Neural progenitor cell (in vitro differentiated cells): ENCODE measurements around the gene FBXW7. TPM values are rescaled to one million over a fixed set of nuclear protein-coding genes. Genes with fewer than 3 reads are reported as not detected.

ENCODE experiments used
- DNase-seq: peaks from one replicate; pipeline ENCODE4 v3.0.0-alpha.2; 2016; ENCODE audit warnings: low spot score
- H2AFZ ChIP-seq: fragments of 200-600 bp; sonication (generic); replicated peaks from 2 replicates; pipeline ENCODE4 v1.6.1; 2016; ENCODE audit warnings: antibody characterized with exemption
- H3F3A ChIP-seq: fragments of 200-600 bp; sonication (generic); 2 replicates; pipeline ENCODE4 v1.6.1; 2016; ENCODE audit warnings: antibody characterized with exemption, low read depth
- H3K27ac ChIP-seq: fragments of 200-600 bp; sonication (generic); 2 replicates; pipeline ENCODE4 v1.5.1; 2016; ENCODE audit warnings: mild to moderate bottlenecking
- H3K27me3 ChIP-seq: fragments of 200-600 bp; sonication (generic); 2 replicates; pipeline ENCODE4 v1.6.1; 2016; ENCODE audit warnings: mild to moderate bottlenecking, moderate library complexity
- H3K36me3 ChIP-seq: fragments of 200-600 bp; sonication (generic); 2 replicates; pipeline ENCODE4 v1.5.1; 2016
- H3K4me1 ChIP-seq: fragments of 200-600 bp; sonication (generic); 2 replicates; pipeline ENCODE4 v1.6.1; 2016; ENCODE audit warnings: mixed run types
- H3K4me2 ChIP-seq: fragments of 200-600 bp; sonication (generic); 2 replicates; pipeline ENCODE4 v1.6.1; 2016
- H3K4me3 ChIP-seq: fragments of 200-600 bp; sonication (generic); 2 replicates; pipeline ENCODE4 v1.5.1; 2016
- H3K79me2 ChIP-seq: fragments of 200-600 bp; sonication (generic); 2 replicates; pipeline ENCODE4 v1.6.1; 2016; ENCODE audit warnings: low read depth
- H3K9ac ChIP-seq: fragments of 200-600 bp; sonication (generic); 2 replicates; pipeline ENCODE4 v1.6.1; 2016
- H3K9me3 ChIP-seq: fragments of 200-600 bp; sonication (generic); 2 replicates; pipeline ENCODE4 v1.5.1; 2016; ENCODE audit warnings: low read depth
- H4K20me1 ChIP-seq: fragments of 200-600 bp; sonication (generic); 2 replicates; pipeline ENCODE4 v1.6.1; 2016; ENCODE audit warnings: low read depth
- H3K27ac Mint-ChIP-seq: 3 replicates; pipeline ENCODE4 v1.8.0; 2021; ENCODE audit warnings: mixed read lengths
- H3K27me3 Mint-ChIP-seq: 2 replicates; pipeline ENCODE4 v1.8.0; 2022; ENCODE audit warnings: low read depth, mild to moderate bottlenecking, inconsistent platforms, moderate library complexity, mixed read lengths; ENCODE audit not compliant: insufficient read depth
- H3K36me3 Mint-ChIP-seq: 3 replicates; pipeline ENCODE4 v1.8.0; 2021; ENCODE audit warnings: mixed read lengths
- H3K4me1 Mint-ChIP-seq: 3 replicates; pipeline ENCODE4 v1.8.0; 2021; ENCODE audit warnings: mixed read lengths
- H3K4me3 Mint-ChIP-seq: 3 replicates; pipeline ENCODE4 v1.8.0; 2021; ENCODE audit warnings: mild to moderate bottlenecking, moderate library complexity, mixed read lengths
- H3K9me3 Mint-ChIP-seq: 3 replicates; pipeline ENCODE4 v1.8.0; 2020; ENCODE audit warnings: mixed read lengths
- EZH2 ChIP-seq: fragments of 200-600 bp; sonication (generic); IDR thresholded peaks from 2 replicates; pipeline ENCODE4 v1.6.1; 2017; ENCODE audit warnings: antibody characterized with exemption, mild to moderate bottlenecking, moderate library complexity
- EZH2phosphoT487 ChIP-seq: fragments of 200-600 bp; sonication (generic); IDR thresholded peaks from 2 replicates; pipeline ENCODE4 v1.6.1; 2017; ENCODE audit warnings: antibody characterized with exemption
- total RNA-seq: library from RNA; depleted of rRNA; stranded (reverse); fragments of >200 nt; gene quantifications from 2 replicates; pipeline ENCODE4 v1.2.3, GENCODE V29; 2015; ENCODE audit warnings: low replicate concordance
- TF ChIP-seq, protein P1 (sequence below): fragments of 200-600 bp; sonication (generic); IDR thresholded peaks from 2 replicates; pipeline ENCODE4 v1.5.1; 2017; ENCODE audit warnings: antibody characterized with exemption, mild to moderate bottlenecking

Gene FBXW7
- total RNA-seq, 1 donor from 2014 or later: 43.9 TPM

DNA sequence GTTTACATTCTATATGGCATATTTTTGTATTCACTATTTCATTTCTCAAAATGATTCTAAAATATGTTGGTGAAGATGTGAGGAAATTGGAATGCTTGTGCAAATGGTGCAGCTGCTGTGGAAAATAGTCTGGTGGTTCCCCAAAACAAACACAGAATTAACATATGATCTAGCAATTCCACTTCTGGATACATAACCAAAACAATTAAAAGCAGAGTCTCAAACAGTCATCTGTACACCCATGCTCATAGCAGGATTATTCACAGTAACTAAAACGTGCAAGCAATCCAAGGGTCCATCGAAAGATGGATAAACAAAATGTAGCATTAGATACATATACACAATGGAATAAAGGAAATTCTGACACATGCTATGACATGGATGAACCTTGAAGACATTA is 204.8 kb downstream of the FBXW7 start:
- Histone ChIP-seq H3K4me3 (no peak overlapping the region), H2AFZ (no peak overlapping the region), H3K9ac (no peak overlapping the region), H3K79me2 (no peaks in the 10 kb centered on the region), H3K9me3 (no peaks in the 10 kb centered on the region), H3K36me3 (no peaks in the 10 kb centered on the region), H4K20me1 (no peaks in the 10 kb centered on the region), H3F3A (no peaks in the 10 kb centered on the region), H3K4me2 (no peak overlapping the region), H3K27me3 (no peaks in the 10 kb centered on the region), H3K27ac (no peak overlapping the region), H3K4me1 (no peaks in the 10 kb centered on the region)
- no peak overlapping the region for H3K27ac Mint-ChIP-seq
- H3K4me1 Mint-ChIP-seq: no peaks in the 10 kb centered on the region
- H3K4me3 Mint-ChIP-seq: no peak overlapping the region
- H3K27me3 Mint-ChIP-seq: no peaks in the 10 kb centered on the region
- H3K9me3 Mint-ChIP-seq: no peaks in the 10 kb centered on the region
- TF ChIP-seq EZH2: no peak
- TF ChIP-seq, protein P1, sequence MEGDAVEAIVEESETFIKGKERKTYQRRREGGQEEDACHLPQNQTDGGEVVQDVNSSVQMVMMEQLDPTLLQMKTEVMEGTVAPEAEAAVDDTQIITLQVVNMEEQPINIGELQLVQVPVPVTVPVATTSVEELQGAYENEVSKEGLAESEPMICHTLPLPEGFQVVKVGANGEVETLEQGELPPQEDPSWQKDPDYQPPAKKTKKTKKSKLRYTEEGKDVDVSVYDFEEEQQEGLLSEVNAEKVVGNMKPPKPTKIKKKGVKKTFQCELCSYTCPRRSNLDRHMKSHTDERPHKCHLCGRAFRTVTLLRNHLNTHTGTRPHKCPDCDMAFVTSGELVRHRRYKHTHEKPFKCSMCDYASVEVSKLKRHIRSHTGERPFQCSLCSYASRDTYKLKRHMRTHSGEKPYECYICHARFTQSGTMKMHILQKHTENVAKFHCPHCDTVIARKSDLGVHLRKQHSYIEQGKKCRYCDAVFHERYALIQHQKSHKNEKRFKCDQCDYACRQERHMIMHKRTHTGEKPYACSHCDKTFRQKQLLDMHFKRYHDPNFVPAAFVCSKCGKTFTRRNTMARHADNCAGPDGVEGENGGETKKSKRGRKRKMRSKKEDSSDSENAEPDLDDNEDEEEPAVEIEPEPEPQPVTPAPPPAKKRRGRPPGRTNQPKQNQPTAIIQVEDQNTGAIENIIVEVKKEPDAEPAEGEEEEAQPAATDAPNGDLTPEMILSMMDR: no peak
- no peak for TF ChIP-seq EZH2phosphoT487
- peaks cover 6% of the 10 kb centered on the region for H3K36me3 Mint-ChIP-seq
- no peak for DNase-seq

DNA sequence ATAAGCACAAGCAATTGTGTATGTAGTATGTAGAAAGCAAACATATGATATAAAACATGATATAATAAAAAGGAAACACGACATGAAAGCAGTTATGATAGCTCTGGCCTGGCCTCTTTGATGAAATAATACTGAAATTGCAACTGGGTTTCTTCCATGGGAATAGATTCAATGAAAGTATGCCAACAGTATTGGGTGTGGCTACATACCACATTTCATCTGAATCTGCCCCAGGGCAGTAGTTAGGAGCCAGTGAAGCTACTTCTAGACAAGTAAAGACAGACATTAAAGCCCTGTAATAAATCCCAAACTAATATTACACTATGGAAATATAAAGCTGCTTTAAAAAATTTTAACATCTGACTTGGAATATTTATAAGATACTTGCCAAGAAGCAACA is 207.3 kb downstream of the FBXW7 start:
- H3K27me3 Mint-ChIP-seq: no peaks in the 10 kb centered on the region
- Histone ChIP-seq H3K4me3 (no peak overlapping the region), H2AFZ (no peak overlapping the region), H3K9me3 (no peaks in the 10 kb centered on the region), H3K79me2 (no peaks in the 10 kb centered on the region), H3K27ac (no peak overlapping the region), H3F3A (no peaks in the 10 kb centered on the region), H3K27me3 (no peaks in the 10 kb centered on the region), H3K4me1 (no peaks in the 10 kb centered on the region), H3K36me3 (no peaks in the 10 kb centered on the region), H4K20me1 (no peaks in the 10 kb centered on the region), H3K9ac (no peak overlapping the region), H3K4me2 (no peak overlapping the region)
- TF ChIP-seq, protein P1: no peak
- TF ChIP-seq EZH2phosphoT487: no peak
- H3K27ac Mint-ChIP-seq: no peak overlapping the region
- no peaks in the 10 kb centered on the region for H3K4me1 Mint-ChIP-seq
- peaks cover 10% of the 10 kb centered on the region for H3K36me3 Mint-ChIP-seq
- no peak overlapping the region for H3K4me3 Mint-ChIP-seq
- DNase-seq: no peak
- no peaks in the 10 kb centered on the region for H3K9me3 Mint-ChIP-seq

DNA sequence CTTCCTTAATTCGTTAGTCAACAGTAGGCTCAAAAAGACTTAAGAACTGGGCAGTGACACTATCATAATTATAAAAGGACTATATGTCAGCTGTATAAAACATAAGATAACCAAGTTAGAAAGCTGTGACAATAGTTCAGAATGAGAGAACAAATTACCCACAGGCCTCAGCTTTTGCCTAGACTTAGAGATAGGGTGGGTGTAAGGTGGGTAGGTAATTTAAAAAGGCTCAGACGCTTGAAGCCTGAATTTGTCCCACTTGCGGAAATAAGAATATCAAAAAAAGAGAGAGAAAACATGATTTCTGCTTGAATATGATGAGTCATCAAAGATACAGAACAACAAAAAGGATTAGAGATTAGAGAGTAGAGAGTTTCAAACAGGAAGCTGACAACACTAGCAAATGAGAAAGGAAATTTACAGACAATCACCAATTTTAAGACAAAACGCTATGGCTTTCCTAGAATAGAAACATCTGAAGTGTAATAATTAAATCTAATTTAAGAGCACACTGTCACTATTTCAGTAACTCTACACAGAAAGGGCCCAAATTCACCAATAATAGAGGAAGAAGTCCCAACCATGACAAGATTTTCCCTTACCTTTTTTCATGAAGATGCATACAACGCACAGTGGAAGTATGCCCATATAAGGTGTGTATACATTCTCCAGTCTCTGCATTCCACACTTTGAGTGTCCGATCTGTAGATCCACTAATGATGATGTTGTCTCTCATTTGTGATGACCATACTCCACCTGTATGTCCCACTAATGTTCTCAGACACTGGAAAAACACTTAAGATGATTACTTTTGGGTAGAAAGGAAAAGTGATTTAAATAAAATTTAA is 208.1 kb downstream of the FBXW7 start:
- H3K79me2 ChIP-seq: no peaks in the 10 kb centered on the region
- Mint-ChIP-seq H3K27me3 (no peaks in the 10 kb centered on the region), H3K9me3 (no peaks in the 10 kb centered on the region), H3K27ac (no peak overlapping the region), H3K4me3 (no peak overlapping the region), H3K36me3 (peaks cover 11% of the 10 kb centered on the region), H3K4me1 (no peaks in the 10 kb centered on the region)
- no peaks in the 10 kb centered on the region for H3K27me3 ChIP-seq
- no peaks in the 10 kb centered on the region for H3K9me3 ChIP-seq
- no peak overlapping the region for H3K4me2 ChIP-seq
- no peaks in the 10 kb centered on the region for H3K36me3 ChIP-seq
- no peaks in the 10 kb centered on the region for H3F3A ChIP-seq
- no peak overlapping the region for H3K4me3 ChIP-seq
- H3K27ac ChIP-seq: no peak overlapping the region
- no peak for DNase-seq
- H4K20me1 ChIP-seq: no peaks in the 10 kb centered on the region
- H2AFZ ChIP-seq: no peak overlapping the region
- H3K4me1 ChIP-seq: no peaks in the 10 kb centered on the region
- no peak overlapping the region for H3K9ac ChIP-seq
- TF ChIP-seq, protein P1: no peak
- TF ChIP-seq EZH2: no peak
- no peak for TF ChIP-seq EZH2phosphoT487
